Testis (tissue), 2 donors: ENCODE data around the gene DAB2IP.

Experiments used
- CTCF ChIP-seq, 3 experiments: fragments of 450-650 bp in 2 of 3; fragments of 200-600 bp in 1 of 3; sonication (generic) in 1 of 3; IDR thresholded peaks; one replicate each; pipeline ENCODE4 v1.5.1; 2016 to 2019; ENCODE audit warnings: antibody characterized with exemption in 3 of 3, mild to moderate bottlenecking in 2 of 3, moderate library complexity in 1 of 3
- POLR2A ChIP-seq: fragments of 450-650 bp; IDR thresholded peaks from one replicate; pipeline ENCODE4 v1.6.1; 2017; ENCODE audit warnings: antibody characterized with exemption, mild to moderate bottlenecking, moderate library complexity

- no peak for TF ChIP-seq CTCF (IDR thresholded peaks at IDR 0.05)
- TF ChIP-seq POLR2A = no peak
These were observed 11.8 kb upstream of the DAB2IP start for GRCh38 chr9:121639619-121640018.
